Gastroesophageal sphincter (tissue), 3 donors: ENCODE measurements around the gene TMED3.

Source experiments
- POLR2A ChIP-seq, 2 donors: fragments of 450-650 bp; IDR thresholded peaks; one replicate each; pipeline ENCODE4 v1.6.1; 2017; ENCODE audit warnings: antibody characterized with exemption in 2 of 2, mild to moderate bottlenecking in 2 of 2, moderate library complexity in 1 of 2
- TF ChIP-seq, protein P1 (sequence below), 4 experiments: fragments of 200-600 bp in 2 of 4; fragments of 450-650 bp in 2 of 4; sonication (generic) in 1 of 4; IDR thresholded peaks; one replicate each; pipeline ENCODE4 v1.5.1; 2017 to 2019; ENCODE audit warnings: antibody characterized with exemption in 4 of 4, mild to moderate bottlenecking in 2 of 4, moderate library complexity in 2 of 4

DNA sequence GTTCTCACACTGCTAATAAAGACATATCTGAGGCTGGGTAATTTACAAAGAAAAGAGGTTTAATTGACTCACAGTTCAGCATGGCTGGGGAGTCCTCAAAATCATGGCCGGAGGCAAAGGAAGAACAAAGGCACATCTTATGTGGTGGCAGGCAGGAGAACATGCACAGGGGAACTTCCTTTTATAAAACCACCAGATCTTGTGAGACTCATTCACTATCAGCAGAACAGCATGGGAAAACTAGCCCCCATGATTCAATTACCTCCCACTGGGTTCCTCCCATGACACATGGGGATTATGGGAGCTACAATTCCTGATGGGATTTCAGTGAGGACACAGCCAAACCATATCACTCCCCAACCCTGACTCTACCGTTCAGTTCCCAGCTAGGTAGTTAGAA, 61.5 kb downstream of the TMED3 start:
- no peak for TF ChIP-seq POLR2A (IDR thresholded peaks at IDR 0.05)
- TF ChIP-seq, protein P1, sequence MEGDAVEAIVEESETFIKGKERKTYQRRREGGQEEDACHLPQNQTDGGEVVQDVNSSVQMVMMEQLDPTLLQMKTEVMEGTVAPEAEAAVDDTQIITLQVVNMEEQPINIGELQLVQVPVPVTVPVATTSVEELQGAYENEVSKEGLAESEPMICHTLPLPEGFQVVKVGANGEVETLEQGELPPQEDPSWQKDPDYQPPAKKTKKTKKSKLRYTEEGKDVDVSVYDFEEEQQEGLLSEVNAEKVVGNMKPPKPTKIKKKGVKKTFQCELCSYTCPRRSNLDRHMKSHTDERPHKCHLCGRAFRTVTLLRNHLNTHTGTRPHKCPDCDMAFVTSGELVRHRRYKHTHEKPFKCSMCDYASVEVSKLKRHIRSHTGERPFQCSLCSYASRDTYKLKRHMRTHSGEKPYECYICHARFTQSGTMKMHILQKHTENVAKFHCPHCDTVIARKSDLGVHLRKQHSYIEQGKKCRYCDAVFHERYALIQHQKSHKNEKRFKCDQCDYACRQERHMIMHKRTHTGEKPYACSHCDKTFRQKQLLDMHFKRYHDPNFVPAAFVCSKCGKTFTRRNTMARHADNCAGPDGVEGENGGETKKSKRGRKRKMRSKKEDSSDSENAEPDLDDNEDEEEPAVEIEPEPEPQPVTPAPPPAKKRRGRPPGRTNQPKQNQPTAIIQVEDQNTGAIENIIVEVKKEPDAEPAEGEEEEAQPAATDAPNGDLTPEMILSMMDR (IDR thresholded peaks at IDR 0.05) = no peak
